Astrocyte (in vitro differentiated cells and primary cell): Measurements from ENCODE around the gene SRGAP1. TPM values are rescaled to one million over a fixed set of nuclear protein-coding genes. Genes with fewer than 3 reads are reported as not detected.

ENCODE experiments used
- DNase-seq: peaks from one replicate; pipeline ENCODE4 v3.0.0-alpha.2; 2010; ENCODE audit warnings: low read depth
- FAIRE-seq: peaks from 2 replicates; lab custom pipeline; 2011; peaks lifted over from hg19 to GRCh38; lab: Jason Lieb, UNC
- H2AFZ ChIP-seq: 2 replicates; pipeline ENCODE4 v1.6.0; 2012; ENCODE audit warnings: low read depth, low read length, inconsistent platforms
- H3K27ac ChIP-seq: 2 replicates; pipeline ENCODE4 v1.5.1; 2011; ENCODE audit warnings: low read depth, low read length, inconsistent platforms
- H3K27me3 ChIP-seq: 2 replicates; pipeline ENCODE4 v1.6.0; 2011; ENCODE audit warnings: low read length, inconsistent platforms; ENCODE audit not compliant: insufficient read depth
- H3K36me3 ChIP-seq: 2 replicates; pipeline ENCODE4 v1.5.1; 2011; ENCODE audit warnings: low read length, inconsistent platforms; ENCODE audit not compliant: insufficient read depth
- H3K4me1 ChIP-seq: 2 replicates; pipeline ENCODE4 v1.5.1; 2011; ENCODE audit warnings: low read length, inconsistent platforms; ENCODE audit not compliant: insufficient read depth
- H3K4me2 ChIP-seq: 2 replicates; pipeline ENCODE4 v1.6.0; 2012; ENCODE audit warnings: low read length, inconsistent platforms
- H3K4me3 ChIP-seq: 2 replicates; pipeline ENCODE4 v1.5.1; 2011; ENCODE audit warnings: low read depth, mild to moderate bottlenecking, low read length, inconsistent platforms; ENCODE audit not compliant: insufficient read depth
- H3K79me2 ChIP-seq: 2 replicates; pipeline ENCODE4 v1.6.0; 2012; ENCODE audit warnings: mild to moderate bottlenecking, low read length, inconsistent platforms; ENCODE audit not compliant: insufficient read depth
- H3K9ac ChIP-seq: 2 replicates; pipeline ENCODE4 v1.6.0; 2012; ENCODE audit warnings: mild to moderate bottlenecking, low read length, inconsistent platforms
- H3K9me3 ChIP-seq: 2 replicates; pipeline ENCODE4 v1.5.1; 2012; ENCODE audit warnings: low read depth, mild to moderate bottlenecking, low read length, inconsistent platforms; ENCODE audit not compliant: insufficient read depth
- H4K20me1 ChIP-seq: 2 replicates; pipeline ENCODE4 v1.6.0; 2012; ENCODE audit warnings: low read length, inconsistent platforms; ENCODE audit not compliant: insufficient read depth
- H3K27ac Mint-ChIP-seq: one replicate; pipeline ENCODE4 v1.8.0; 2021; ENCODE audit warnings: mild to moderate bottlenecking, mixed read lengths; ENCODE audit not compliant: unreplicated experiment
- H3K27me3 Mint-ChIP-seq: one replicate; pipeline ENCODE4 v1.8.0; 2021; ENCODE audit warnings: low read depth, mixed read lengths; ENCODE audit not compliant: unreplicated experiment
- H3K36me3 Mint-ChIP-seq: one replicate; pipeline ENCODE4 v1.8.0; 2021; ENCODE audit warnings: low read depth, mixed read lengths; ENCODE audit not compliant: unreplicated experiment
- H3K4me1 Mint-ChIP-seq: one replicate; pipeline ENCODE4 v1.8.0; 2021; ENCODE audit warnings: low read depth, mixed read lengths; ENCODE audit not compliant: unreplicated experiment
- H3K4me3 Mint-ChIP-seq: one replicate; pipeline ENCODE4 v1.8.0; 2021; ENCODE audit warnings: mild to moderate bottlenecking, moderate library complexity, mixed read lengths; ENCODE audit not compliant: unreplicated experiment
- H3K9me3 Mint-ChIP-seq: one replicate; pipeline ENCODE4 v1.8.0; 2021; ENCODE audit warnings: mild to moderate bottlenecking, mixed read lengths; ENCODE audit not compliant: unreplicated experiment
- EZH2 ChIP-seq: IDR thresholded peaks from 2 replicates; pipeline ENCODE4 v1.6.1; 2012; ENCODE audit warnings: mild to moderate bottlenecking, low read length, inconsistent platforms; ENCODE audit not compliant: insufficient read depth
- total RNA-seq: library from RNA; stranded (reverse); gene quantifications from 2 replicates; pipeline ENCODE4 v1.2.1, GENCODE V29; 2021
- TF ChIP-seq, protein P1 (sequence below): IDR thresholded peaks from 2 replicates; pipeline ENCODE4 v1.5.1; 2011; ENCODE audit warnings: low read depth, mild to moderate bottlenecking, inconsistent platforms, low read length, moderate library complexity; ENCODE audit not compliant: insufficient read depth

The SRGAP1 gene
- total RNA-seq, 1 donor from 2014 or later = 15.2 TPM

- H3K9me3 Mint-ChIP-seq = no peaks in the 10 kb centered on the region
- H3K4me2 ChIP-seq = no peak overlapping the region
- H3K27me3 ChIP-seq = no peaks in the 10 kb centered on the region
- peaks cover 73% of the 10 kb centered on the region for H4K20me1 ChIP-seq
- H3K4me1 Mint-ChIP-seq = peaks cover 33% of the 10 kb centered on the region
- no peaks in the 10 kb centered on the region for H3K36me3 ChIP-seq
- peaks cover 10% of the 10 kb centered on the region for H3K4me1 ChIP-seq
- peaks cover 87% of the 10 kb centered on the region for H3K79me2 ChIP-seq
- FAIRE-seq (no peak), DNase-seq (no peak)
- H3K4me3 ChIP-seq = no peak overlapping the region
- no peak overlapping the region for H3K27ac ChIP-seq
- H3K4me3 Mint-ChIP-seq = no peak overlapping the region
- no peaks in the 10 kb centered on the region for H3K36me3 Mint-ChIP-seq
- H3K9ac ChIP-seq = no peak overlapping the region
- H3K9me3 ChIP-seq = no peaks in the 10 kb centered on the region
- TF ChIP-seq EZH2 = no peak
- TF ChIP-seq, protein P1, sequence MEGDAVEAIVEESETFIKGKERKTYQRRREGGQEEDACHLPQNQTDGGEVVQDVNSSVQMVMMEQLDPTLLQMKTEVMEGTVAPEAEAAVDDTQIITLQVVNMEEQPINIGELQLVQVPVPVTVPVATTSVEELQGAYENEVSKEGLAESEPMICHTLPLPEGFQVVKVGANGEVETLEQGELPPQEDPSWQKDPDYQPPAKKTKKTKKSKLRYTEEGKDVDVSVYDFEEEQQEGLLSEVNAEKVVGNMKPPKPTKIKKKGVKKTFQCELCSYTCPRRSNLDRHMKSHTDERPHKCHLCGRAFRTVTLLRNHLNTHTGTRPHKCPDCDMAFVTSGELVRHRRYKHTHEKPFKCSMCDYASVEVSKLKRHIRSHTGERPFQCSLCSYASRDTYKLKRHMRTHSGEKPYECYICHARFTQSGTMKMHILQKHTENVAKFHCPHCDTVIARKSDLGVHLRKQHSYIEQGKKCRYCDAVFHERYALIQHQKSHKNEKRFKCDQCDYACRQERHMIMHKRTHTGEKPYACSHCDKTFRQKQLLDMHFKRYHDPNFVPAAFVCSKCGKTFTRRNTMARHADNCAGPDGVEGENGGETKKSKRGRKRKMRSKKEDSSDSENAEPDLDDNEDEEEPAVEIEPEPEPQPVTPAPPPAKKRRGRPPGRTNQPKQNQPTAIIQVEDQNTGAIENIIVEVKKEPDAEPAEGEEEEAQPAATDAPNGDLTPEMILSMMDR = no peak
- no peak overlapping the region for H2AFZ ChIP-seq
- H3K27ac Mint-ChIP-seq = no peak overlapping the region
- no peaks in the 10 kb centered on the region for H3K27me3 Mint-ChIP-seq
Observed at GRCh38 chr12:63867053-63867452, 22.6 kb downstream of the SRGAP1 start.

DNA sequence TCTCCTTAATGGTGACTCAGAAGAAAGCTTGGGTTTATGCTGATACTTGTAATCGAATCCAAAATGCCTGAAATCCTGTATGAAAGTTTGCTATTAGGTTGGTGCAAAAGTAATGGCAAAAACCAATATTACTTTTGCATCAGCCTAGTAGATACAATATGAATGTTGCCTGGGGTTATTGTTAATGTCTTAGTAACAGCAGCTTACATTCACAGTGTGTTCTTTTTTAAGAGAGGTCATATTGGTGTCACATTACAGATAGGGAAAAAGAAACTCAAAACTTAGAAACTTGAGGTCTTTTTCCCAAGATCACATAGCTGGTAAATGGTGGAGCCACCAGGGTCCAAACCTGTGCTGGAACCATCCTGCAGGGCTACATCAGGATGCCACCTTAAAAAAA is 25.2 kb downstream of the SRGAP1 start:
- Histone ChIP-seq H3K9ac (no peak overlapping the region), H3K9me3 (no peaks in the 10 kb centered on the region), H3K27me3 (no peaks in the 10 kb centered on the region), H4K20me1 (peaks cover 68% of the 10 kb centered on the region), H3K36me3 (no peaks in the 10 kb centered on the region), H3K79me2 (peaks cover 80% of the 10 kb centered on the region), H3K27ac (no peak overlapping the region), H2AFZ (no peak overlapping the region), H3K4me3 (no peak overlapping the region), H3K4me1 (peaks cover 3% of the 10 kb centered on the region), H3K4me2 (no peak overlapping the region)
- no peak for DNase-seq
- Mint-ChIP-seq H3K36me3 (no peaks in the 10 kb centered on the region), H3K9me3 (no peaks in the 10 kb centered on the region), H3K27ac (peak overlapping the region; percentile 8), H3K4me3 (peak overlapping the region; percentile 9), H3K27me3 (no peaks in the 10 kb centered on the region), H3K4me1 (peaks cover 14% of the 10 kb centered on the region)
- TF ChIP-seq, protein P1 = no peak
- no peak for TF ChIP-seq EZH2
- FAIRE-seq = no peak

GRCh38 chr12:63870838-63871237 is 26.3 kb downstream of the SRGAP1 start:
- H3K4me3 Mint-ChIP-seq = no peak overlapping the region
- H3K36me3 Mint-ChIP-seq = no peaks in the 10 kb centered on the region
- no peak for FAIRE-seq

More at GRCh38 chr12:63870838-63871237, 26.3 kb downstream of the SRGAP1 start:
- Mint-ChIP-seq H3K27ac (no peak overlapping the region), H3K27me3 (no peaks in the 10 kb centered on the region), H3K4me1 (peaks cover 14% of the 10 kb centered on the region), H3K9me3 (no peaks in the 10 kb centered on the region)
- Histone ChIP-seq H3K4me1 (peaks cover 3% of the 10 kb centered on the region), H3K4me3 (no peak overlapping the region), H4K20me1 (peaks cover 59% of the 10 kb centered on the region), H3K27me3 (no peaks in the 10 kb centered on the region), H3K27ac (no peak overlapping the region), H3K9ac (no peak overlapping the region), H3K4me2 (no peak overlapping the region), H2AFZ (no peak overlapping the region), H3K79me2 (peaks cover 85% of the 10 kb centered on the region), H3K36me3 (no peaks in the 10 kb centered on the region), H3K9me3 (no peaks in the 10 kb centered on the region)
- no peak for DNase-seq
- TF ChIP-seq, protein P1 = no peak
- TF ChIP-seq EZH2 = no peak
